Lower lobe of right lung (tissue), 2 donors: Measurements from ENCODE around the gene NTN5. TPM values are rescaled to one million over a fixed set of nuclear protein-coding genes. Genes with fewer than 3 reads are reported as not detected.
A peak's percentile ranks its signal among the peaks of the same experiment; 100 is the strongest.

ENCODE experiments used
- ATAC-seq, 2 donors: fragments of 200-7000 bp; cut with Tn5 transposase; one replicate each; pipeline ENCODE4 v1.9.1; 2020 to 2022; ENCODE audit warnings: mild to moderate bottlenecking in 2 of 2, moderate library complexity in 2 of 2
- DNase-seq: peaks from one replicate; pipeline ENCODE4 v3.0.0-alpha.2; 2020
- H3K27ac ChIP-seq: fragments of 200-600 bp; one replicate; pipeline ENCODE4 v1.8.0; 2022
- H3K27me3 ChIP-seq: fragments of 200-600 bp; one replicate; pipeline ENCODE4 v1.8.0; 2022; ENCODE audit warnings: low read depth
- H3K36me3 ChIP-seq: fragments of 200-600 bp; one replicate; pipeline ENCODE4 v1.8.0; 2022; ENCODE audit warnings: mild to moderate bottlenecking
- H3K4me1 ChIP-seq: fragments of 200-600 bp; one replicate; pipeline ENCODE4 v1.8.0; 2022
- H3K4me3 ChIP-seq: fragments of 200-600 bp; one replicate; pipeline ENCODE4 v1.8.0; 2022; ENCODE audit warnings: mild to moderate bottlenecking
- H3K9me3 ChIP-seq: fragments of 200-600 bp; one replicate; pipeline ENCODE4 v1.8.0; 2022
- intact Hi-C: fragments of 100-400 bp; cut with DNase I; formaldehyde crosslinking; loops from one replicate; pipeline ENCODE4 v1.11.0; 2022
- total RNA-seq: library from RNA; stranded (reverse); fragmentation: NEBNext Ultra II Directional; extraction: Animal tissue kit (Norgen Biotek cat#: 25700); gene quantifications from one replicate; pipeline ENCODE4 v1.2.1, GENCODE V29; 2021
- TF ChIP-seq, protein P1 (sequence below): fragments of 200-600 bp; IDR thresholded peaks from one replicate; pipeline ENCODE4 v1.8.0; 2022; ENCODE audit warnings: antibody characterized with exemption, mild to moderate bottlenecking
- donor health status: DM: no; HTN: yes; CAD: no; lungs with severe emphysema.

The NTN5 gene
- total RNA-seq, 1 donor from 2014 or later: 0.24 TPM

DNA sequence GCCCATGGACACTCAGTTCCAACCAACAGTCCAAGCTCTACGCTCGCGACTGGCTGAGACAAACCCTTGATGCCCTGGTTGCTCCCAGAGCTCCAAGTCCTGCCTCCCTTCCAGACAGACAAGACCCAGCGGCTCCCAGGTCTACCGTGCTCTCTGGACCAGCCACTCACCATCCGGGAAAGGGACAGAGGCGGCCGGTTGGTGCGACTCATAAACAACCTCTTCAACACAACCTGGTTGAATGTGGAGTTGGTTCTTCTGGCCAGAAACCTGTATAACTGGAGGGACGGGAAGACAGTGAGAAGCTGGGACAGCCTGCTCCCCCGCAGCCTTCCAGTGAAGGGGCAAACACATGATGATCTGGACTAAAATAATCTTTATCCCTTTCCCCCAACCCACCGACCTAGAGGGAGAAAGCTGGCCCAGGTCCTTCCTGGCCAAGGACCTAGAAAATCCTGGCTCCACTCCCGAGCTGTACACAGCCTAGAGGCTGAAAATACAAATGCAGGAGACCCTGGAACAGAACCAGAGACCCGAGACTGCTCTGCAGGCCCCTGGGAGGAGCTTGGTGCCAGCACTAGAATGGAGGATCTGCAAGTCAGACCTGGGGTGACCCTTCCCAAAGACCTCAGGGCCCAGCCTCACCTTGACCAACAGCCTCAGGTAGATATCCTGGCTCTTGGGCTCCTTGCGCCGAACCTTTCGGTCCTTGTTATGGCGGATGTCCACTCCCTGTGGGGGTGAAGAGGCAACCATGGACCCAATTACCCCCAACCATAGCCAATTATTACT is 55.5 kb downstream of the NTN5 start:
- Histone ChIP-seq H3K27ac (peak overlapping the region; percentile 86), H3K36me3 (peaks cover 32% of the 10 kb centered on the region), H3K4me1 (peaks cover 41% of the 10 kb centered on the region), H3K4me3 (peak overlapping the region; percentile 72), H3K27me3 (no peaks in the 10 kb centered on the region), H3K9me3 (no peaks in the 10 kb centered on the region)
- ATAC-seq: no peak
- no peak for DNase-seq
- intact Hi-C loops: no loop called here
- TF ChIP-seq, protein P1, sequence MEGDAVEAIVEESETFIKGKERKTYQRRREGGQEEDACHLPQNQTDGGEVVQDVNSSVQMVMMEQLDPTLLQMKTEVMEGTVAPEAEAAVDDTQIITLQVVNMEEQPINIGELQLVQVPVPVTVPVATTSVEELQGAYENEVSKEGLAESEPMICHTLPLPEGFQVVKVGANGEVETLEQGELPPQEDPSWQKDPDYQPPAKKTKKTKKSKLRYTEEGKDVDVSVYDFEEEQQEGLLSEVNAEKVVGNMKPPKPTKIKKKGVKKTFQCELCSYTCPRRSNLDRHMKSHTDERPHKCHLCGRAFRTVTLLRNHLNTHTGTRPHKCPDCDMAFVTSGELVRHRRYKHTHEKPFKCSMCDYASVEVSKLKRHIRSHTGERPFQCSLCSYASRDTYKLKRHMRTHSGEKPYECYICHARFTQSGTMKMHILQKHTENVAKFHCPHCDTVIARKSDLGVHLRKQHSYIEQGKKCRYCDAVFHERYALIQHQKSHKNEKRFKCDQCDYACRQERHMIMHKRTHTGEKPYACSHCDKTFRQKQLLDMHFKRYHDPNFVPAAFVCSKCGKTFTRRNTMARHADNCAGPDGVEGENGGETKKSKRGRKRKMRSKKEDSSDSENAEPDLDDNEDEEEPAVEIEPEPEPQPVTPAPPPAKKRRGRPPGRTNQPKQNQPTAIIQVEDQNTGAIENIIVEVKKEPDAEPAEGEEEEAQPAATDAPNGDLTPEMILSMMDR: no peak

DNA sequence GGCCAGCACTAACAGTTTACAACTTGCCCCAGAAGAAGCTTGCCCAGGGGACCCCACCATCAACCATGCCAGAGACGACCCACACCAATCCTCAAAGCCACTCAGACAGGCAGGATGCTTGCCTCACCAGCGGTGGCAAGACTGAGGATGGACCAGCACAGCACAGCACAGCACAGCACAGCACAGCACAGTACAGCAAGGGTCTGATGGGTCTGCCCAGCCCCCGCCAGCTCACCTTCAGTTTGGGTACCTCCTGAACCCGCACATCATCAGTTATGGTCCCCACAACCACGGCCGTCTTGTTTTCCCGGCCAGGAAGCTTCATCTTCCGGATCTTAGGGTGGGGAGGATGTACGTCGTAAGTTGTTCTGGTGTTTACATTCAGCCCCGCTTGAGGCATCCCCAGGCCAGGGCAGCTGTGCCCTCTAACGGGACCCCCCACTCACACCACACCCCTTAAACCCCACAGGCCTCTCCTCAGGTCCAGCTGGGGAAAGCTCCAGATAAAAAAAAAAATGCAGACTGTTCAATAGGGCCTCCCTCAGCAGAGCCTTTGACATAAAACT is 56.2 kb downstream of the NTN5 start:
- TF ChIP-seq, protein P1: no peak
- ATAC-seq (no peak), DNase-seq (no peak)
- Histone ChIP-seq H3K27ac (peak overlapping the region; percentile 81), H3K9me3 (no peaks in the 10 kb centered on the region), H3K4me3 (peak overlapping the region; percentile 72), H3K36me3 (peaks cover 32% of the 10 kb centered on the region), H3K27me3 (no peaks in the 10 kb centered on the region), H3K4me1 (peaks cover 41% of the 10 kb centered on the region)
- intact Hi-C loops: no loop called here

DNA sequence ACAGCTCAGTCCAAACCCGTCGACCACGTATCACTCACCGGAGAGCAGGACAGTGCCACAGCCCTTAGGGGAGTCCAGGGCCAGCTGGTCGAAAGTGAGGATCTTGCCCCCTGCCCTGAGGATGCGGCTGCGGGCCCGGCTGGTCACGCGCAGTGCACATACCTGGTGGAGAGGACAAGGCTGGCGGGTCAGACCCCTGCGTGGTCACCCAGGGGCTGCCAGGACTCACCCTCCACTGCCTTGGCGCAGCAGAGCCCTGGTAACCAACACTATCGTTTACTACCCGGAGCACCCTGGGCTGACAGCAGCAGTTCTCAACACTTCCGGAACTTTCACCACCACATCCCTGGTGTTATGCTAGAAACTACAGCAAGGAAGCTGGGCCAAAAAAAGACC is 56.8 kb downstream of the NTN5 start:
- ATAC-seq: no peak
- peak overlapping the region; percentile 81 for H3K27ac ChIP-seq

GRCh38 chr19:48615231-48616040 is 57.4 kb downstream of the NTN5 start:
- no peaks in the 10 kb centered on the region for H3K27me3 ChIP-seq
- no peak for DNase-seq
- intact Hi-C loops: no loop called here
- peaks cover 32% of the 10 kb centered on the region for H3K36me3 ChIP-seq
- ATAC-seq: no peak
- peaks cover 41% of the 10 kb centered on the region for H3K4me1 ChIP-seq
- no peaks in the 10 kb centered on the region for H3K9me3 ChIP-seq
- TF ChIP-seq, protein P1: no peak
- H3K4me3 ChIP-seq: no peak overlapping the region
- H3K27ac ChIP-seq: peak overlapping the region; percentile 81

More for the DNA sequence above, 56.8 kb downstream of the NTN5 start:
- Histone ChIP-seq H3K36me3 (peaks cover 32% of the 10 kb centered on the region), H3K4me1 (peaks cover 41% of the 10 kb centered on the region), H3K9me3 (no peaks in the 10 kb centered on the region), H3K27me3 (no peaks in the 10 kb centered on the region), H3K4me3 (peak overlapping the region; percentile 72)
- DNase-seq: no peak
- intact Hi-C loops: no loop called here
- TF ChIP-seq, protein P1: no peak

DNA sequence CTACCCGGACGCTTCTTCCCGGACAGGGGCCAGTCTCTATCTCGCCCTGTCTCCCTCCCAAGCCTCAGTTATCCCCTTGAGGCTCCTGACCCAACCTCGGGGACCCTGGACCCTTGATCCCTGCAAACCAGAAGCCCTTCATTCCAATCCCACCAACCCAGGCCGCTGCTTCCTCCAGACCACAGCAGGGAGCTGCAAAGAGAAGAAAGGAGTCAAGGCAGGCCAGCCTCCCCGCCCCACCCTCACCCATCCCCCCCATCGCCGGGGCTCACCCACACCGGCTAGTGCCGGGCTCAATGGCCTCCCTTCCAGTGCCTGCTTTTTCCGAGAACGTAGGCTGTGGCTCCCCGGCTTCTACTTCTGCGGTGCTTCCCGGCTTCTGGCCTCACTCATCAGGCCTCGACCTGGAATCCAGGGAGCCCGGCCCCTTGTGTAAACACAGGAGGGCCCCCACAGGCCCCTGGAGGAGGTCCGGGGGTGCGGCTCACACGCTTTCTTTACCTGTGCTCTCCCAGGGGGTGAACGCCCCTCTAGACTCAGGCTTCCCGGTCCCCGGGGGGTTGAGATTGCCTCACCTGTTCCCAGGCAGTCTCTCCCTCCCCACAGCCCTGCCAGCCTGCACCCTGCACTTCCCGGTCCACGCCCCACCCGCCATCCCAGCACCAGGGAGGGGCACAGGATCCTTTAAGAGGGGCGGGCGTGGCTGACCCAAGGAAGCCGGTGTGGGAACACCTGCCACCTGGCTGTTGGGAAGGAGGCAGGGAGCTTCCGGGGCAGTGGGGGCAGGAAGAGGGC is 58.2 kb downstream of the NTN5 start, which contains the start of gene FAM83E:
Gene FAM83E, minus strand, starts transcription at position 641 of the 795 bp plus-strand sequence. CDS start 1,704 bp downstream, outside the sequence.
- TF ChIP-seq, protein P1: no peak
- peaks cover 32% of the 10 kb centered on the region for H3K36me3 ChIP-seq
- peak within 1 kb of the TSS; percentile 48 for H3K4me3 ChIP-seq
- ATAC-seq (peak; percentile 72 to 78), DNase-seq (peak; percentile 92)
- peak within 1 kb of the TSS; percentile 81 for H3K27ac ChIP-seq
- peaks cover 34% of the 10 kb centered on the region for H3K4me1 ChIP-seq
- H3K27me3 ChIP-seq: no peaks in the 10 kb centered on the region
- intact Hi-C loops: no loop called here
- no peaks in the 10 kb centered on the region for H3K9me3 ChIP-seq
